ENCODE data around the gene MALL.
"Not testable (repeated sequence)": the region's sequence is repeated elsewhere in the genome, so short reads cannot be mapped to it uniquely, and the experiment has no call there.

MALL gene

GRCh38 chr2:110049769-110050168 lies 65.9 kb downstream of the MALL start:
- DNase-seq = not testable (repeated sequence)

GRCh38 chr2:110048255-110049197 lies 67.1 kb downstream of the MALL start:
- DNase-seq = not testable (repeated sequence)

- not testable (repeated sequence) for DNase-seq
Observed at GRCh38 chr2:110047225-110047624, 68.4 kb downstream of the MALL start.

GRCh38 chr2:110041941-110042660 lies 73.5 kb downstream of the MALL start:
- not testable (repeated sequence) for DNase-seq

GRCh38 chr2:110037336-110037735 lies 78.3 kb downstream of the MALL start:
- not testable (repeated sequence) for DNase-seq

- not testable (repeated sequence) for DNase-seq
Observed at GRCh38 chr2:110035384-110035783, 80.2 kb downstream of the MALL start.

- DNase-seq = not testable (repeated sequence)
Observed at GRCh38 chr2:110034935-110035334, 80.7 kb downstream of the MALL start.
